H9 (cell line): ENCODE results near the gene CSDE1. TPM values are rescaled to one million over a fixed set of nuclear protein-coding genes. Genes with fewer than 3 reads are reported as not detected.

Experiments
- DNase-seq: peaks from one replicate; pipeline ENCODE4 v3.0.0-alpha.2; 2017
- H2AFZ ChIP-seq: one replicate; pipeline ENCODE4 v1.6.1; 2013; ENCODE audit warnings: mild to moderate bottlenecking, low read length, control low read depth, moderate library complexity
- H2AK5ac ChIP-seq: 2 replicates; pipeline ENCODE4 v1.6.1; 2013; ENCODE audit warnings: low read length, control low read depth, mixed read lengths; ENCODE audit not compliant: insufficient read length
- H2BK120ac ChIP-seq: one replicate; pipeline ENCODE4 v1.6.1; 2013; ENCODE audit warnings: low read depth, mild to moderate bottlenecking, low read length, control low read depth, inconsistent platforms; ENCODE audit not compliant: poor library complexity, severe bottlenecking
- H2BK12ac ChIP-seq: 2 replicates; pipeline ENCODE4 v1.6.1; 2013; ENCODE audit warnings: low read length, control low read depth, mixed read lengths, low read depth; ENCODE audit not compliant: insufficient read length
- H2BK15ac ChIP-seq: 2 replicates; pipeline ENCODE4 v1.6.1; 2013; ENCODE audit warnings: low read depth, low read length, control low read depth
- H2BK20ac ChIP-seq: one replicate; pipeline ENCODE4 v1.6.1; 2013; ENCODE audit warnings: low read depth, mild to moderate bottlenecking, low read length, control low read depth, inconsistent platforms; ENCODE audit not compliant: poor library complexity, severe bottlenecking
- H2BK5ac ChIP-seq: 2 replicates; pipeline ENCODE4 v1.6.1; 2013; ENCODE audit warnings: low read length, control low read depth, mixed read lengths; ENCODE audit not compliant: insufficient read length
- H3K14ac ChIP-seq: 2 replicates; pipeline ENCODE4 v1.6.1; 2013; ENCODE audit warnings: low read length, control low read depth; ENCODE audit not compliant: insufficient read depth
- H3K18ac ChIP-seq: 2 replicates; pipeline ENCODE4 v1.6.1; 2013; ENCODE audit warnings: low read depth, mild to moderate bottlenecking, mixed read lengths, low read length, control low read depth; ENCODE audit not compliant: insufficient read length
- H3K23ac ChIP-seq: 2 replicates; pipeline ENCODE4 v1.6.1; 2013; ENCODE audit warnings: low read length, control low read depth, mixed read lengths, low read depth; ENCODE audit not compliant: insufficient read length
- H3K23me2 ChIP-seq: 2 replicates; pipeline ENCODE4 v1.6.1; 2013; ENCODE audit warnings: low read depth, mild to moderate bottlenecking, mixed read lengths, low read length, control low read depth; ENCODE audit not compliant: insufficient read length, poor library complexity, severe bottlenecking
- H3K27ac ChIP-seq: 2 replicates; pipeline ENCODE4 v1.5.1; 2013; ENCODE audit warnings: low read length, control low read depth, mixed read lengths, low read depth; ENCODE audit not compliant: insufficient read length
- H3K27me3 ChIP-seq: 2 replicates; pipeline ENCODE4 v1.6.1; 2013; ENCODE audit warnings: low read length, control low read depth, inconsistent platforms; ENCODE audit not compliant: insufficient read depth
- H3K4ac ChIP-seq: 2 replicates; pipeline ENCODE4 v1.6.1; 2013; ENCODE audit warnings: low read depth, mild to moderate bottlenecking, control low read depth, inconsistent platforms, low read length, moderate library complexity
- H3K4me1 ChIP-seq: 2 replicates; pipeline ENCODE4 v1.6.1; 2013; ENCODE audit warnings: low read length, control low read depth, inconsistent platforms; ENCODE audit not compliant: insufficient read depth
- H3K4me2 ChIP-seq: 2 replicates; pipeline ENCODE4 v1.6.1; 2013; ENCODE audit warnings: low read length, control low read depth, mixed read lengths; ENCODE audit not compliant: insufficient read length, insufficient read depth
- H3K56ac ChIP-seq: 2 replicates; pipeline ENCODE4 v1.6.1; 2013; ENCODE audit warnings: low read depth, mild to moderate bottlenecking, mixed read lengths, low read length, control low read depth; ENCODE audit not compliant: insufficient read length
- H3K79me1 ChIP-seq: 2 replicates; pipeline ENCODE4 v1.6.1; 2013; ENCODE audit warnings: low read depth, mild to moderate bottlenecking, moderate library complexity, low read length, control low read depth, inconsistent platforms; ENCODE audit not compliant: insufficient read depth, poor library complexity, severe bottlenecking
- H3K79me2 ChIP-seq: 2 replicates; pipeline ENCODE4 v1.6.1; 2013; ENCODE audit warnings: low read length, control low read depth, inconsistent platforms; ENCODE audit not compliant: insufficient read depth
- H3K9ac ChIP-seq: 2 replicates; pipeline ENCODE4 v1.6.1; 2013; ENCODE audit warnings: low read length, control low read depth, mixed read lengths; ENCODE audit not compliant: insufficient read length; ENCODE audit errors: extremely low read depth
- H3K9me3 ChIP-seq: one replicate; pipeline ENCODE4 v1.6.1; 2013; ENCODE audit warnings: low read depth, low read length, inconsistent platforms; ENCODE audit not compliant: control insufficient read depth
- H3T11ph ChIP-seq: one replicate; pipeline ENCODE4 v1.6.1; 2013; ENCODE audit warnings: mild to moderate bottlenecking, low read length, control low read depth, inconsistent platforms
- H4K20me1 ChIP-seq: one replicate; pipeline ENCODE4 v1.6.1; 2013; ENCODE audit not compliant: control insufficient read depth, insufficient read length, insufficient read depth
- H4K5ac ChIP-seq: 2 replicates; pipeline ENCODE4 v1.6.1; 2013; ENCODE audit warnings: low read depth, mild to moderate bottlenecking, mixed read lengths, low read length, control low read depth; ENCODE audit not compliant: insufficient read length
- H4K8ac ChIP-seq: replicated peaks from 2 replicates; pipeline ENCODE4 v1.6.1; 2013; ENCODE audit warnings: low read length, control low read depth, mixed read lengths, low read depth; ENCODE audit not compliant: insufficient read length
- H4K91ac ChIP-seq: 2 replicates; pipeline ENCODE4 v1.6.1; 2013; ENCODE audit warnings: low read depth, mild to moderate bottlenecking, moderate library complexity, mixed read lengths, low read length, control low read depth; ENCODE audit not compliant: insufficient read length
- H3K27ac Mint-ChIP-seq, 3 experiments: 2 replicates in 2 of 3; 3 replicates in 1 of 3; pipeline ENCODE4 v1.8.0; 2020 to 2021; ENCODE audit warnings: mixed read lengths in 3 of 3, mild to moderate bottlenecking in 1 of 3, moderate library complexity in 1 of 3
- H3K27me3 Mint-ChIP-seq: 2 replicates; pipeline ENCODE4 v1.8.0; 2021; ENCODE audit warnings: low read depth, mild to moderate bottlenecking, moderate library complexity, mixed read lengths
- H3K36me3 Mint-ChIP-seq, 3 experiments: 2 replicates in 2 of 3; 3 replicates in 1 of 3; pipeline ENCODE4 v1.8.0; 2020 to 2021; ENCODE audit warnings: low read depth in 3 of 3, mixed read lengths in 3 of 3; ENCODE audit not compliant: insufficient read depth in 1 of 3
- H3K4me1 Mint-ChIP-seq, 2 experiments: 2 replicates each; pipeline ENCODE4 v1.8.0; 2020; ENCODE audit warnings: mixed read lengths in 2 of 2
- H3K4me3 Mint-ChIP-seq, 2 experiments: 2 replicates in 1 of 2; 3 replicates in 1 of 2; pipeline ENCODE4 v1.8.0; 2020 to 2021; ENCODE audit warnings: mild to moderate bottlenecking in 2 of 2, mixed read lengths in 2 of 2, moderate library complexity in 1 of 2
- H3K9me3 Mint-ChIP-seq, 2 experiments: 2 replicates in 1 of 2; 3 replicates in 1 of 2; pipeline ENCODE4 v1.8.0; 2020; ENCODE audit warnings: mild to moderate bottlenecking in 2 of 2, mixed read lengths in 2 of 2, moderate library complexity in 1 of 2
- WGBS: extraction: QIAGEN DNeasy Blood & Tissue Kit; methylation state at CpG from one replicate; pipeline ENCODE4 v1.1.7; 2013; ENCODE audit warnings: missing lambda C conversion rate, low lambda C conversion rate, mixed read lengths; ENCODE audit not compliant: insufficient read length; ENCODE audit errors: extremely low coverage; 5-methylcytosine and 5-hydroxymethylcytosine counted together
- total RNA-seq: library from RNA; stranded (reverse); gene quantifications from 2 replicates; pipeline ENCODE4 v1.2.1, GENCODE V29; 2021
- TF ChIP-seq, protein P1 (sequence below): fragments of 200-600 bp; sonication (generic); conservative IDR thresholded peaks from 3 replicates; pipeline ENCODE4 v1.8.0; 2021; ENCODE audit warnings: antibody characterized with exemption, mild to moderate bottlenecking

The CSDE1 gene
- total RNA-seq, 1 experiment from 2014 or later, result 645 TPM

DNA sequence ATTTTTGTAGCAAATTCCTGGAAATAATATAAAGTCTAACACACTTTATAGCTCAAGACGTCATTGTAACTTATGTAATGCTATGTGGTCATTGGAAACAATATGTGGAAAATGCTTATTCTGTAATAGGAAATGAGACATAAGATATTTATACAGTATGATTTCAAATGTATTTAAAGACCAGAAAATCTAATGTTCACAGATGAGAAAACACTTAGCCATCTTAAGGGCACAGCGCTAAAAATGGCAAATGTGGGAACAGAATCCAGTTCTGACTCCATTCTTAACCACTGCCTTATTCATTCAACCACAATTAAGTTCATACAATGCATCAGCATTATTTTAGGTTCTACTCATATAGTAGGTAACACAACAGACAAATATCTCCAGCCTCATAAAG, 12.5 kb downstream of the CSDE1 start:
- H2BK20ac ChIP-seq, result no peak overlapping the region
- H3K4ac ChIP-seq, result no peak overlapping the region
- no peaks in the 10 kb centered on the region for H3K4me1 ChIP-seq
- no peak overlapping the region for H3K9ac ChIP-seq
- no peak overlapping the region for H3K27ac Mint-ChIP-seq
- H3K9me3 Mint-ChIP-seq, result no peaks in the 10 kb centered on the region
- H3K4me3 Mint-ChIP-seq, result no peak overlapping the region
- no peak overlapping the region for H2BK120ac ChIP-seq
- no peak for DNase-seq
- no peak overlapping the region for H4K5ac ChIP-seq
- H3K4me1 Mint-ChIP-seq, result no peaks in the 10 kb centered on the region
- H4K20me1 ChIP-seq, result no peaks in the 10 kb centered on the region
- no peak overlapping the region for H3K27ac ChIP-seq
- no peak overlapping the region for H3K23ac ChIP-seq
- H3T11ph ChIP-seq, result no peak overlapping the region
- H2AFZ ChIP-seq, result no peak overlapping the region
- no peaks in the 10 kb centered on the region for H3K27me3 ChIP-seq
- no peaks in the 10 kb centered on the region for H3K23me2 ChIP-seq
- no CpG with 5 or more reads among the region's 2 CpGs for WGBS
- no peak overlapping the region for H2BK15ac ChIP-seq
- no peak overlapping the region for H4K8ac ChIP-seq
- H4K91ac ChIP-seq, result no peak overlapping the region
- no peak overlapping the region for H2BK12ac ChIP-seq
- H2BK5ac ChIP-seq, result no peak overlapping the region
- H3K18ac ChIP-seq, result no peak overlapping the region
- H3K36me3 Mint-ChIP-seq, result peaks cover 48 to 88% (median 67%) of the 10 kb centered on the region in 3 experiments
- TF ChIP-seq, protein P1, sequence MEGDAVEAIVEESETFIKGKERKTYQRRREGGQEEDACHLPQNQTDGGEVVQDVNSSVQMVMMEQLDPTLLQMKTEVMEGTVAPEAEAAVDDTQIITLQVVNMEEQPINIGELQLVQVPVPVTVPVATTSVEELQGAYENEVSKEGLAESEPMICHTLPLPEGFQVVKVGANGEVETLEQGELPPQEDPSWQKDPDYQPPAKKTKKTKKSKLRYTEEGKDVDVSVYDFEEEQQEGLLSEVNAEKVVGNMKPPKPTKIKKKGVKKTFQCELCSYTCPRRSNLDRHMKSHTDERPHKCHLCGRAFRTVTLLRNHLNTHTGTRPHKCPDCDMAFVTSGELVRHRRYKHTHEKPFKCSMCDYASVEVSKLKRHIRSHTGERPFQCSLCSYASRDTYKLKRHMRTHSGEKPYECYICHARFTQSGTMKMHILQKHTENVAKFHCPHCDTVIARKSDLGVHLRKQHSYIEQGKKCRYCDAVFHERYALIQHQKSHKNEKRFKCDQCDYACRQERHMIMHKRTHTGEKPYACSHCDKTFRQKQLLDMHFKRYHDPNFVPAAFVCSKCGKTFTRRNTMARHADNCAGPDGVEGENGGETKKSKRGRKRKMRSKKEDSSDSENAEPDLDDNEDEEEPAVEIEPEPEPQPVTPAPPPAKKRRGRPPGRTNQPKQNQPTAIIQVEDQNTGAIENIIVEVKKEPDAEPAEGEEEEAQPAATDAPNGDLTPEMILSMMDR, result no peak
- no peaks in the 10 kb centered on the region for H3K9me3 ChIP-seq
- H3K79me1 ChIP-seq, result peaks cover 3% of the 10 kb centered on the region
- peaks cover 50% of the 10 kb centered on the region; the same call in 1 of the 2 replicates for H3K79me2 ChIP-seq
- H2AK5ac ChIP-seq, result no peak overlapping the region
- H3K4me2 ChIP-seq, result no peak overlapping the region
- H3K56ac ChIP-seq, result no peak overlapping the region
- H3K27me3 Mint-ChIP-seq, result no peaks in the 10 kb centered on the region
- no peak overlapping the region for H3K14ac ChIP-seq
